ENCODE data around the gene TUBG1.
"Not testable (repeated sequence)": the region's sequence is repeated elsewhere in the genome, so short reads cannot be mapped to it uniquely, and the experiment has no call there.

Gene TUBG1

GRCh38 chr17:42612013-42612412 lies 2.5 kb downstream of the TUBG1 start:
- TF ChIP-seq, protein P1, sequence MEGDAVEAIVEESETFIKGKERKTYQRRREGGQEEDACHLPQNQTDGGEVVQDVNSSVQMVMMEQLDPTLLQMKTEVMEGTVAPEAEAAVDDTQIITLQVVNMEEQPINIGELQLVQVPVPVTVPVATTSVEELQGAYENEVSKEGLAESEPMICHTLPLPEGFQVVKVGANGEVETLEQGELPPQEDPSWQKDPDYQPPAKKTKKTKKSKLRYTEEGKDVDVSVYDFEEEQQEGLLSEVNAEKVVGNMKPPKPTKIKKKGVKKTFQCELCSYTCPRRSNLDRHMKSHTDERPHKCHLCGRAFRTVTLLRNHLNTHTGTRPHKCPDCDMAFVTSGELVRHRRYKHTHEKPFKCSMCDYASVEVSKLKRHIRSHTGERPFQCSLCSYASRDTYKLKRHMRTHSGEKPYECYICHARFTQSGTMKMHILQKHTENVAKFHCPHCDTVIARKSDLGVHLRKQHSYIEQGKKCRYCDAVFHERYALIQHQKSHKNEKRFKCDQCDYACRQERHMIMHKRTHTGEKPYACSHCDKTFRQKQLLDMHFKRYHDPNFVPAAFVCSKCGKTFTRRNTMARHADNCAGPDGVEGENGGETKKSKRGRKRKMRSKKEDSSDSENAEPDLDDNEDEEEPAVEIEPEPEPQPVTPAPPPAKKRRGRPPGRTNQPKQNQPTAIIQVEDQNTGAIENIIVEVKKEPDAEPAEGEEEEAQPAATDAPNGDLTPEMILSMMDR (conservative IDR thresholded peaks at IDR 0.05; ENCODE audit: low read length): no peak
- DNase-seq (ENCODE audit: low read depth): no peak
- H3K4me3 ChIP-seq (ENCODE audit: low read length): no peak overlapping the region

DNA sequence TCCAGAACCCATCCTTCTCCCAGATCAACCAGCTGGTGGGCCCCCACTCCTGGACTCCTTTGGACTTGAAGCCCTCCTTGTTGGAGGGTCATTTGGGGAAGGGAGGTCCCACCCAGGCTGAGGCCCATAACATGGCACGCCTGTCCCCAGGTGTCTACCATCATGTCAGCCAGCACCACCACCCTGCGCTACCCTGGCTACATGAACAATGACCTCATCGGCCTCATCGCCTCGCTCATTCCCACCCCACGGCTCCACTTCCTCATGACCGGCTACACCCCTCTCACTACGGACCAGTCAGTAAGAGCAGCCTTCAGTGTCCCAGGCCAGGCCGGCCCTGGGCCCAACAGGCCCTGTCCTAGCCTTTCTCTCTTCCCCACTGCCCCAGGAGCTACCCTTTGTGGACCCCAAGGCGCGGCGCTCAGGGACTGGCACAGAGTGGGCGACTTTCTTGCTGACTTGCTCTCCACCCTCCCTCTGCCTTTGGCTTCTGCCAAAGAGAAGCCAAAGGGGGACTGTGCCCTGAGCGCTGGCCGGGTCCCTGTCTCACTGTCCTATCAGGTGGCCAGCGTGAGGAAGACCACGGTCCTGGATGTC lies 4.3 kb downstream of the TUBG1 start:
- no peak for DNase-seq (ENCODE audit: low read depth)
- TF ChIP-seq, protein P1 (conservative IDR thresholded peaks at IDR 0.05; ENCODE audit: low read length): no peak
- H3K4me3 ChIP-seq (ENCODE audit: low read length): no peak overlapping the region

DNA sequence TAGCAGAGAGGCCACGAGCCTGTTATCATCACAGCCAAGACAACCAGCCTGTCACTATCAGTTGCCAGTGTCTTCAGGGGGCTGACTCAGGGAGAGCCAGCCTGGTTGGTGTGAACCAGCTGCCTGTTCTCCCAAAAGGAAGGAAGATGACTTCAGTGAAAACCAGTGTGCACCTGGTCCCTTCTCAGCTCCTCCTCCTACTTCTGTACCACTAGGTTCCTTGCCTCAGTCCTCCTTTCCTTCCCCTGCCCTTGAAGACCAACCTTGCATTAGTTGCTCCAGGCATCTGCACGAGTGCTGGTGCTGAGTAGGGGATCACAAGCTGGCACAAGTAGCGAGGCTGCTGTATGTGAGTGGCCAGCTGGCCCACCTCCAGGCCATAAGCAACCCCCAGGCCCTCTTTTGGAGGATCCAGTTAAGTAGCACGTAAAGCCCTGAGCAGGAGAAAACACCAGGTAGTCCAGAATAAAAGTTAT lies 8.5 kb downstream of the TUBG1 start:
- no peak for DNase-seq (ENCODE audit: low read depth)
- H3K4me3 ChIP-seq (ENCODE audit: low read length): no peak overlapping the region
- TF ChIP-seq, protein P1 (conservative IDR thresholded peaks at IDR 0.05; ENCODE audit: low read length): no peak

- TF ChIP-seq, protein P1 (conservative IDR thresholded peaks at IDR 0.05; ENCODE audit: low read length): no peak
- no peak for DNase-seq (ENCODE audit: low read depth)
- H3K4me3 ChIP-seq (ENCODE audit: low read length): no peak overlapping the region
Measured at GRCh38 chr17:42618442-42619150, 9.1 kb downstream of the TUBG1 start.

- DNase-seq (ENCODE audit: low read depth); H3K4me3 ChIP-seq (ENCODE audit: low read length): not testable (repeated sequence)
Measured at GRCh38 chr17:42621987-42622386, 12.5 kb downstream of the TUBG1 start.

DNA sequence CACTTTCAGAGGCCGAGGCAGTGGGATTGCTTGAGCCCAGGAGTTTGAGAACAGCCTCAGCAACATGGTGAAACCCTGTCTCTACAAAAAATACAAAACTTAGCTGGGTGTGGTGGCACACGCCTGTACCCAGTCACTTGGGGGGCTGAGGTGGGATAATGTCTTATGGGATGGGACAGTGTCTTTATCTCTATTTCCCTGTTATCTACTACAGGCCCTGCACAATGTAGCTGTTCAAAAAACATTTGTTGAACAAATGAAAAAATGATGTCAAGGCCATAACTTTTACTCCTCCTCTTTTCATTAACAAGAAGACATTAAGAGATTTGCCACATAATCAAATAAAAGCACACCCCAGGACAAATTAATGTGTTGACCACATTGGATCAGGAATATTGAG lies 13.8 kb downstream of the TUBG1 start:
- TF ChIP-seq, protein P1 (conservative IDR thresholded peaks at IDR 0.05; ENCODE audit: low read length): no peak
- H3K4me3 ChIP-seq (ENCODE audit: low read length): no peak overlapping the region
- DNase-seq (ENCODE audit: low read depth): no peak

DNA sequence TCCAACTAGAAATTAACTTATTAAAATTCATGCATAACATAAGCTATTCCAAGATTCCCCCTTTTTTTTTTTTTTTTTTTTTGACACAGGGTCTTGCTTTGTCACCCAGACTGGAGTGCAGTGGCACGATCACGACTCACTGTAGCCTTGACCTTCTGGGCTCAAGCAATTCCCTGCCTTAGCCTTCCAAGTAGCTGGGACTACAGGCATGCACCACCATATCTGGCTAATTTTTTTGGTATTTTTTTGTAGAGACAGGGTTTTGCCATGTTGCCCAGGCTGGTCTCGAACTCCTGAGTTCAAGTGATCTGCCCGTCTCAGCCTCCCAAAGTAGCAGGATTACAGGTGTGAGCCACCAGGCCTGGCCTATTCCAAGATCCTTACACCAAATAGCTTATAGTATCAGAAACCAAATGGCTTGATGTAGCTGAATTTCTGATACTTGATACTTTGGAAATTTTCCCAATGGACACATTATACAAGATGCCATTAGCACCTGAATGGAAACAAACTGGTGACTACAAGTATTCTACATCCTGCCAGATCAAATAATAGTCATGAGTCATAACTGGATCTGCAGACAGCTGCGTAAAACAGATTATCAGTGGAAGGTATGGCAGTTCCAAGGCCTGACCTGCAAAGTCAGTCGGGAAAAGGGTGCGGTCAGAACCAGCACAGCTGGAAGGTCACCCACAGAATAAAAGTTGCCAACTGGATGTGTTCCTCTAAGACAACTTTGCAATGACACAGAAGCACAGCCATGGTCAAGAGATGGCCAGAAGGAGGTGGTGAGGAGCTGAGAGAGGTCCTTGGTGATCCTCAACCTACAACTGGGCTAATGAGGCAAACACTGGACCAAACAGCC lies 14.5 kb downstream of the TUBG1 start:
- no peak overlapping the region for H3K4me3 ChIP-seq (ENCODE audit: low read length)
- DNase-seq (ENCODE audit: low read depth): no peak
- TF ChIP-seq, protein P1 (conservative IDR thresholded peaks at IDR 0.05; ENCODE audit: low read length): no peak

GRCh38 chr17:42627032-42627764 lies 17.7 kb downstream of the TUBG1 start:
- not testable (repeated sequence) for DNase-seq (ENCODE audit: low read depth); H3K4me3 ChIP-seq (ENCODE audit: low read length)

Measured in AG10803 (cell line).